Loucy (cell line): Measurements from ENCODE around the gene NCBP1.

ENCODE experiments used
- H2AFZ ChIP-seq: fragments of 200-600 bp; sonication (generic); 2 replicates; pipeline ENCODE4 v1.6.0; 2016; ENCODE audit warnings: antibody characterized with exemption, mild to moderate bottlenecking, low read length, moderate library complexity
- H3F3A ChIP-seq: fragments of 200-600 bp; 2 replicates; pipeline ENCODE4 v1.6.0; 2016; ENCODE audit warnings: antibody characterized with exemption, low read depth, mild to moderate bottlenecking
- H3K27me3 ChIP-seq: fragments of 200-600 bp; sonication (generic); 2 replicates; pipeline ENCODE4 v1.6.1; 2014; ENCODE audit warnings: low read length, mild to moderate bottlenecking; ENCODE audit not compliant: insufficient read depth, poor library complexity, severe bottlenecking
- H3K36me3 ChIP-seq: fragments of 200-600 bp; sonication (generic); 2 replicates; pipeline ENCODE4 v1.6.1; 2016; ENCODE audit warnings: low read length; ENCODE audit not compliant: insufficient read depth
- H3K4me1 ChIP-seq: fragments of 200-600 bp; sonication (generic); 2 replicates; pipeline ENCODE4 v1.5.1; 2014; ENCODE audit warnings: low read length, mild to moderate bottlenecking; ENCODE audit not compliant: insufficient read depth, poor library complexity, severe bottlenecking
- H3K4me2 ChIP-seq: fragments of 200-600 bp; sonication (generic); 2 replicates; pipeline ENCODE4 v1.6.0; 2014; ENCODE audit warnings: antibody characterized with exemption, low read length, low read depth, mild to moderate bottlenecking; ENCODE audit not compliant: poor library complexity, severe bottlenecking
- H3K4me3 ChIP-seq: fragments of 200-600 bp; sonication (generic); 2 replicates; pipeline ENCODE4 v1.5.1; 2014; ENCODE audit warnings: low read length, mild to moderate bottlenecking, mixed read lengths; ENCODE audit not compliant: poor library complexity, severe bottlenecking
- H3K79me2 ChIP-seq: fragments of 200-600 bp; sonication (generic); 2 replicates; pipeline ENCODE4 v1.6.1; 2014; ENCODE audit warnings: low read length; ENCODE audit not compliant: insufficient read depth
- H3K9ac ChIP-seq: fragments of 200-600 bp; sonication (generic); 2 replicates; pipeline ENCODE4 v1.6.0; 2014; ENCODE audit warnings: mild to moderate bottlenecking, low read depth, low read length, moderate library complexity; ENCODE audit not compliant: poor library complexity, severe bottlenecking
- H3K9me2 ChIP-seq: fragments of 200-600 bp; sonication (generic); replicated peaks from 2 replicates; pipeline ENCODE4 v1.6.1; 2016; ENCODE audit warnings: low read depth, low read length, mixed read lengths
- H3K9me3 ChIP-seq: fragments of 200-600 bp; sonication (generic); 2 replicates; pipeline ENCODE4 v1.6.1; 2014; ENCODE audit warnings: mild to moderate bottlenecking, antibody characterized with exemption, low read length, low read depth; ENCODE audit not compliant: insufficient read depth
- H4K20me1 ChIP-seq: fragments of 200-600 bp; sonication (generic); 2 replicates; pipeline ENCODE4 v1.6.0; 2014; ENCODE audit warnings: antibody characterized with exemption, low read length, mild to moderate bottlenecking; ENCODE audit not compliant: insufficient read depth, poor library complexity, severe bottlenecking
- EZH2phosphoT487 ChIP-seq: fragments of 200-600 bp; IDR thresholded peaks from 2 replicates; pipeline ENCODE4 v1.6.1; 2018; ENCODE audit warnings: antibody characterized with exemption, mild to moderate bottlenecking, moderate library complexity, borderline replicate concordance
- TF ChIP-seq, protein P1 (sequence below): fragments of 200-600 bp; sonication (generic); conservative IDR thresholded peaks from 2 replicates; pipeline ENCODE4 v1.5.1; 2014; ENCODE audit warnings: mild to moderate bottlenecking, antibody characterized with exemption, low read length

NCBP1 gene

DNA sequence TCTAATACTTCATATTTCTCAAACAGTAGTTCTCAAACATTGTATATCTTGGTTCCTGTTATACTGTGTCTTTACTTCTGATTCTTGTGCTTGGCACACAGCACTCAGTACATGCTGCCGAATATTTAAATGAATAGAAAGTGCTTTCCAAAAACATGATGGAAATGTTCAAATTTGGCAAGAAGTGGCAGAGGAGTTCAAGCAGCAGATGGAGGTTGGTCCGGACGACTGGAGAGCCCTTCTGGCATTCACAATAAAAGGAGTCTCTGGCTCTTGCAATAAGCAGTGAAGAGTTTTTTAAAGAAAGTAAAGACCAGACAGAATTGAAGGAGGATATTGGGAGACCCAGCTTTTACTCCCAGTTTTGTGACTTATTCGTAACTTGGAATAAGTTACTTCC is 36.7 kb upstream of the NCBP1 start:
- Histone ChIP-seq H3K9me3 (no peaks in the 10 kb centered on the region), H4K20me1 (no peaks in the 10 kb centered on the region), H3K4me2 (no peak overlapping the region), H3K36me3 (peaks cover 26% of the 10 kb centered on the region; the same call in 1 of the 2 replicates), H2AFZ (no peak overlapping the region), H3K4me1 (no peaks in the 10 kb centered on the region), H3K9me2 (no peaks in the 10 kb centered on the region), H3K79me2 (no peaks in the 10 kb centered on the region), H3K9ac (no peak overlapping the region), H3K27me3 (no peaks in the 10 kb centered on the region), H3F3A (no peaks in the 10 kb centered on the region), H3K4me3 (no peak overlapping the region)
- TF ChIP-seq EZH2phosphoT487, result no peak
- TF ChIP-seq, protein P1, sequence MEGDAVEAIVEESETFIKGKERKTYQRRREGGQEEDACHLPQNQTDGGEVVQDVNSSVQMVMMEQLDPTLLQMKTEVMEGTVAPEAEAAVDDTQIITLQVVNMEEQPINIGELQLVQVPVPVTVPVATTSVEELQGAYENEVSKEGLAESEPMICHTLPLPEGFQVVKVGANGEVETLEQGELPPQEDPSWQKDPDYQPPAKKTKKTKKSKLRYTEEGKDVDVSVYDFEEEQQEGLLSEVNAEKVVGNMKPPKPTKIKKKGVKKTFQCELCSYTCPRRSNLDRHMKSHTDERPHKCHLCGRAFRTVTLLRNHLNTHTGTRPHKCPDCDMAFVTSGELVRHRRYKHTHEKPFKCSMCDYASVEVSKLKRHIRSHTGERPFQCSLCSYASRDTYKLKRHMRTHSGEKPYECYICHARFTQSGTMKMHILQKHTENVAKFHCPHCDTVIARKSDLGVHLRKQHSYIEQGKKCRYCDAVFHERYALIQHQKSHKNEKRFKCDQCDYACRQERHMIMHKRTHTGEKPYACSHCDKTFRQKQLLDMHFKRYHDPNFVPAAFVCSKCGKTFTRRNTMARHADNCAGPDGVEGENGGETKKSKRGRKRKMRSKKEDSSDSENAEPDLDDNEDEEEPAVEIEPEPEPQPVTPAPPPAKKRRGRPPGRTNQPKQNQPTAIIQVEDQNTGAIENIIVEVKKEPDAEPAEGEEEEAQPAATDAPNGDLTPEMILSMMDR, result no peak

DNA sequence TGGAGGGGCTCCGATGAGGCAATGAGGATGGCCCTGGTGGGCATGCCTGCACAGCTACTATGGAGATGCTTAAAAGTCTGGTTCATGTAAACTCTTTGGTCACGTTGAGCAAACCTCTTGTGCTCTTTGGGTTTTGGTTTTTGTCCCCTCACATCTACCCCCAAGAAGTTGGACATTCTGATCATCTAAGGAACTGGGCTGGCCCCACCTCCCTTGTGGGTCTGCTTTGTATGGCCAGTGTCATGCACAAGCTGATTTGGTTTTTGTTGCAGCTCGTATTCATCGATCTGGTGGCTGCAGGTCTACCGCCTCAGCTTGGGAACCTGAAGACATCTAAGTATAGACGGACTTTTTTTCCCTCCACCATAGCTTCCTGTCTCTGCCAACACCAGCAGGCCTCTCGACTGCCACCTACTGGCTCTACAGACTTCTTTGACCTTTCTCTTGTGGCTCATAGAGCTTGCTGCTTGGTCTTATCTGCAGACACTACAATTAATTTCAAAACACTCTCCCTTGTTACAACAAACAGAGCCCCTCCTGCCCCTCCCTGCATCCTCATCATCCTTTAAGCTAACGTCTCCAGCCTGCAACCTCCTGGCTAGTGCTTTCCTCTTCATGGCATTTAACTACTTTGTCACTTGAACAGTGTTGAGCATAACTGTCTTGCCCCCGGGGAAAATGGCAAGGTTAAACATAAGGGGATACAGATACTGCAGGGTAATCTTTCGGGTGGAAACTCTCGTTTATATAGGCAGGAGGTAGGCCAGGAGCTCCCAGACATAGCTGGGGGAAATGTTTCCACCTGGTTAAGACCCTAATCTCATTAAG is 34.9 kb upstream of the NCBP1 start:
- no peaks in the 10 kb centered on the region for H3F3A ChIP-seq
- peak overlapping the region; percentile 32; the same call in 1 of the 2 replicates for H2AFZ ChIP-seq
- H4K20me1 ChIP-seq, result no peaks in the 10 kb centered on the region
- peak overlapping the region; percentile 40 for H3K4me2 ChIP-seq
- H3K4me3 ChIP-seq, result no peak overlapping the region
- no peaks in the 10 kb centered on the region for H3K4me1 ChIP-seq
- H3K9ac ChIP-seq, result no peak overlapping the region
- H3K9me2 ChIP-seq, result no peaks in the 10 kb centered on the region
- H3K27me3 ChIP-seq, result no peaks in the 10 kb centered on the region
- no peaks in the 10 kb centered on the region for H3K9me3 ChIP-seq
- peaks cover 42% of the 10 kb centered on the region; the same call in 1 of the 2 replicates for H3K36me3 ChIP-seq
- no peaks in the 10 kb centered on the region for H3K79me2 ChIP-seq
- TF ChIP-seq, protein P1, result peak; percentile 83
- no peak for TF ChIP-seq EZH2phosphoT487

DNA sequence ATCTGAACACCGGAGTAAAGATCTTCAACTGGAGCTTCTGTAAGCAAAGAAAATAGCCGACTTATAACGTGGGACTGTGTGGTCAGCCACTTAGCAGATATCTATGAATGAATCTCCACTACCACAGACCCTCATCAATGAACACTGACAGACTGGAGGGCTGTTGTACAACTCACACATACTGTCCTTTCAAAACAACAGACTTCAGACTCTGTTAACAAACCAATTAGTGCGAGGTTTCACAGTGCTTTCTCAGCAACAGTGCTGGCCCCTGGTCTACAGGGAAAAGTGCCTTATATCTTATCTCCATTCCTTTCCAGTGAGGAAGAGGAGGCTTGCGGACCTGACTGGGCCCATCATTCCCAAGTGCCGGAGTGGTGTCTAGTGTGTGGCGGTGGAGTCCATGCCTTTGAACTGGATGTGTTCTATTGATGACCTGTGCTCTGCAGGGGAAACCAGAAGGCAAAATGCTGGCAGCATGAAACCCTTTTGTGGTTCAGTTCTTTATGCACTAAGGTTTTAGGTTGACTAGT is 34.2 kb upstream of the NCBP1 start:
- no peak overlapping the region for H3K4me2 ChIP-seq
- H3K36me3 ChIP-seq, result peaks cover 48% of the 10 kb centered on the region; the same call in 1 of the 2 replicates
- no peaks in the 10 kb centered on the region for H4K20me1 ChIP-seq
- no peaks in the 10 kb centered on the region for H3K79me2 ChIP-seq
- no peak overlapping the region for H3K4me3 ChIP-seq
- no peaks in the 10 kb centered on the region for H3K9me2 ChIP-seq
- no peaks in the 10 kb centered on the region for H3K4me1 ChIP-seq
- no peak overlapping the region for H2AFZ ChIP-seq
- no peaks in the 10 kb centered on the region for H3K27me3 ChIP-seq
- no peak for TF ChIP-seq EZH2phosphoT487
- TF ChIP-seq, protein P1, result no peak
- no peak overlapping the region for H3K9ac ChIP-seq
- H3F3A ChIP-seq, result no peaks in the 10 kb centered on the region
- no peaks in the 10 kb centered on the region for H3K9me3 ChIP-seq
